Heart left ventricle (tissue), 16 donors: Measurements from ENCODE around the gene DEFB108B. TPM values are rescaled to one million over a fixed set of nuclear protein-coding genes. Genes with fewer than 3 reads are reported as not detected.
A peak's percentile ranks its signal among the peaks of the same experiment; 100 is the strongest.
"Not testable (repeated sequence)": the region's sequence is repeated elsewhere in the genome, so short reads cannot be mapped to it uniquely, and the experiment has no call there.

Experiments
- ATAC-seq, 4 donors: fragments of 200-7000 bp; cut with Tn5 transposase; one replicate each; pipeline ENCODE4 v1.9.1; 2020 to 2022; ENCODE audit warnings: moderate library complexity in 4 of 4, mild to moderate bottlenecking in 3 of 4, moderate number of reproducible peaks in 1 of 4
- DNase-seq, 5 donors: peaks; one replicate each; pipeline ENCODE4 v3.0.0-alpha.2; 2020
- H3K27ac ChIP-seq, 12 donors: fragments of 200-600 bp; sonication (generic) in 4 of 12; one replicate each; pipeline versions ENCODE4 v1.5.0 to v1.8.0; 2016 to 2022; ENCODE audit warnings: mild to moderate bottlenecking in 2 of 12
- H3K27me3 ChIP-seq, 9 donors: fragments of 200-600 bp; sonication (generic) in 2 of 9; one replicate each; pipeline versions ENCODE4 v1.5.1 to v1.8.0; 2016 to 2022; ENCODE audit warnings: mild to moderate bottlenecking in 3 of 9
- H3K36me3 ChIP-seq, 9 donors: fragments of 200-600 bp; sonication (generic) in 2 of 9; one replicate each; pipeline versions ENCODE4 v1.5.0 to v1.8.0; 2018 to 2022; ENCODE audit warnings: mild to moderate bottlenecking in 2 of 9
- H3K4me1 ChIP-seq, 12 donors: fragments of 200-600 bp; sonication (generic) in 4 of 12; one replicate each; pipeline versions ENCODE4 v1.5.0 to v1.8.0; 2016 to 2022; ENCODE audit warnings: mild to moderate bottlenecking in 3 of 12
- H3K4me3 ChIP-seq, 12 donors: fragments of 200-600 bp; sonication (generic) in 4 of 12; one replicate each; pipeline versions ENCODE4 v1.5.0 to v1.8.0; 2017 to 2022; ENCODE audit warnings: mild to moderate bottlenecking in 9 of 12, moderate library complexity in 4 of 12
- H3K9me3 ChIP-seq, 12 donors: fragments of 200-600 bp; sonication (generic) in 4 of 12; one replicate each; pipeline versions ENCODE4 v1.5.0 to v1.8.0; 2016 to 2022; ENCODE audit warnings: mild to moderate bottlenecking in 1 of 12
- CTCF ChIP-seq, 12 donors: fragments of 200-600 bp; sonication (generic) in 4 of 12; IDR thresholded peaks; one replicate each; pipeline versions ENCODE4 v1.5.0 to v1.8.0; 2018 to 2022; ENCODE audit warnings: antibody characterized with exemption in 12 of 12, mild to moderate bottlenecking in 5 of 12
- WGBS, 4 donors: extraction: QIAGEN DNeasy Blood & Tissue Kit in 2 of 4; methylation state at CpG; one replicate each; pipeline versions ENCODE4 v1.1.5 to v1.1.7; 2013 to 2018; 5-methylcytosine and 5-hydroxymethylcytosine counted together
- intact Hi-C, 10 donors: fragments of 100-400 bp; cut with DNase I; formaldehyde crosslinking; loops; one replicate each; pipeline versions ENCODE4 v1.11.1 to v1.14.2; 2022
- polyA plus RNA-seq, 2 donors: library from polyadenylated mRNA; stranded (reverse); fragments of 200-250 nt; gene quantifications; one replicate each; pipeline ENCODE4 v1.2.3, GENCODE V29; 2013
- total RNA-seq, 9 donors: library from RNA; depleted of rRNA in 2 of 9; stranded (reverse); fragments of >200 nt in 2 of 9; fragmentation: NEBNext Ultra II Directional in 3 of 9; extraction: Animal tissue kit (Norgen Biotek cat#: 25700) in 3 of 9; gene quantifications; one replicate each; pipeline versions ENCODE4 v1.1.0 to v1.2.4, GENCODE V29; 2016 to 2023
- donor health status: ischemic (EF 13 %, LVEDD 7.1; RV severe dilation, severe dysfunction).
- donor health status: healthy with polysubstance abuse.
- donor health status: DM: no; HTN: yes; CAD: no.
- donor health status: DM: no; HTN: no; CAD: no.
- donor health status: ischemic (EF 25% LVEDD 6.9; RV normal size, moderate dysfunction).
- donor health status: ischemic (EF 25% LVEDD 5.7; RV mildly dilated, moderate dysfunction).
- donor health status: healthy.
- donor health status: DM: yes; HTN: yes; CAD: no.
- donor health status: ischemic (EF 35%, LVEDD 5.7; RV mildly dilated, moderate dysfunction).
- donor health status: nonischemic (EF 11% LVEDD 7.7; RV severe dilation, severe dysfunction).
- donor health status: DM: yes; HTN: yes; CAD: no.
- donor health status: PGD.
- donor health status: ischemic (EF 29% LVEDD 5.4; RV normal size, mild dysfunction).
- donor health status: nonischemic (EF 23%, LVEDD 6.1; RV moderate dilation, normal function).

The DEFB108B gene
- total and polyA plus RNA-seq, 11 donors: not detected

GRCh38 chr11:71800335-71800953, 32.6 kb upstream of the DEFB108B start:
- intact Hi-C loops: not testable (repeated sequence)

GRCh38 chr11:71801026-71801425, 32.0 kb upstream of the DEFB108B start:
- WGBS, 4 donors: 84 to 100% (median 100%) methylated on average over 1 to 2 of the region's 2 CpGs; no CpG with 5 or more reads in 1 of the 4 donors
- intact Hi-C loops, H3K9me3 ChIP-seq, H3K27ac ChIP-seq, H3K27me3 ChIP-seq, H3K36me3 ChIP-seq, ATAC-seq, H3K4me3 ChIP-seq, DNase-seq, H3K4me1 ChIP-seq: not testable (repeated sequence)

More at GRCh38 chr11:71800335-71800953, 32.6 kb upstream of the DEFB108B start:
- not testable (repeated sequence) for H3K4me1 ChIP-seq, H3K27ac ChIP-seq, H3K4me3 ChIP-seq, H3K27me3 ChIP-seq, H3K9me3 ChIP-seq, ATAC-seq, H3K36me3 ChIP-seq
- WGBS, 4 donors: 40 to 68% (median 48%) methylated on average over 9 to 13 of the region's 13 CpGs
- DNase-seq: peak; percentile 50 to 87 (median 66)
- TF ChIP-seq CTCF (IDR thresholded peaks at IDR 0.05): peak; percentile 38 to 75 (median 62)

GRCh38 chr11:71802874-71803273, 30.1 kb upstream of the DEFB108B start:
- intact Hi-C loops, DNase-seq, H3K27ac ChIP-seq, ATAC-seq, H3K4me1 ChIP-seq, H3K9me3 ChIP-seq, H3K36me3 ChIP-seq, H3K27me3 ChIP-seq, H3K4me3 ChIP-seq: not testable (repeated sequence)
- 73 to 87% (median 82%) methylated on average over 5 to 7 of the region's 7 CpGs for WGBS, 4 donors

- 61 to 73% (median 68%) methylated on average over 6 to 9 of the region's 9 CpGs for WGBS, 4 donors
- H3K27me3 ChIP-seq, ATAC-seq, H3K4me3 ChIP-seq, H3K27ac ChIP-seq, H3K4me1 ChIP-seq, intact Hi-C loops, DNase-seq, H3K36me3 ChIP-seq, H3K9me3 ChIP-seq: not testable (repeated sequence)
Observed at GRCh38 chr11:71804158-71804947, 28.6 kb upstream of the DEFB108B start.

- H3K27me3 ChIP-seq, H3K9me3 ChIP-seq, ATAC-seq, H3K4me1 ChIP-seq, intact Hi-C loops, H3K36me3 ChIP-seq, DNase-seq, H3K27ac ChIP-seq, H3K4me3 ChIP-seq: not testable (repeated sequence)
- 71 to 90% (median 81%) methylated on average over 1 to 3 of the region's 3 CpGs for WGBS, 4 donors
Observed at GRCh38 chr11:71812529-71812928, 20.5 kb upstream of the DEFB108B start.

GRCh38 chr11:71813481-71814355, 19.3 kb upstream of the DEFB108B start:
- H3K4me1 ChIP-seq, intact Hi-C loops, H3K27me3 ChIP-seq, H3K36me3 ChIP-seq, H3K9me3 ChIP-seq: not testable (repeated sequence)
- DNase-seq (peak; percentile 72 to 90 (median 82)), ATAC-seq (peak in 2 of 4 donors; percentile 66)
- Histone ChIP-seq H3K27ac (peak overlapping the region in 10 of 12 donors; percentile 29 to 70 (median 58)), H3K4me3 (peak overlapping the region; percentile 41 to 74 (median 58))
- 5 to 17% (median 6%) methylated on average over 11 to 46 of the region's 46 CpGs for WGBS, 4 donors
- peak; percentile 70 to 89 (median 83) for TF ChIP-seq CTCF (IDR thresholded peaks at IDR 0.05)

GRCh38 chr11:71821539-71821938, 11.5 kb upstream of the DEFB108B start:
- WGBS, 4 donors: 24 to 44% (median 35%) methylated on average over 1 of the region's 1 CpG
- intact Hi-C loops, H3K4me1 ChIP-seq, DNase-seq, H3K27ac ChIP-seq, ATAC-seq, H3K36me3 ChIP-seq, H3K4me3 ChIP-seq, H3K27me3 ChIP-seq, H3K9me3 ChIP-seq: not testable (repeated sequence)

- H3K9me3 ChIP-seq, ATAC-seq, intact Hi-C loops, H3K4me1 ChIP-seq, H3K27me3 ChIP-seq, H3K4me3 ChIP-seq, H3K27ac ChIP-seq, H3K36me3 ChIP-seq, DNase-seq: not testable (repeated sequence)
- WGBS, 4 donors: 89 to 95% (median 91%) methylated on average over 3 of the region's 3 CpGs
Observed at GRCh38 chr11:71829247-71829646, 3.8 kb upstream of the DEFB108B start.
